Fibroblast of villous mesenchyme (primary cell): ENCODE results near the gene FAM171A2. TPM values are rescaled to one million over a fixed set of nuclear protein-coding genes. Genes with fewer than 3 reads are reported as not detected.
"Not testable (repeated sequence)": the region's sequence is repeated elsewhere in the genome, so short reads cannot be mapped to it uniquely, and the experiment has no call there.

ENCODE experiments used
- DNase-seq: peaks from one replicate; pipeline ENCODE4 v3.0.0-alpha.2; 2010; ENCODE audit warnings: low read depth
- H3K4me3 ChIP-seq: 2 replicates; pipeline ENCODE4 v1.5.1; 2011; ENCODE audit warnings: low read depth, mild to moderate bottlenecking, low read length
- total RNA-seq: library from RNA; depleted of rRNA; stranded (reverse); fragments of >200 nt; gene quantifications from 2 replicates; pipeline ENCODE4 v1.2.3, GENCODE V29; 2012
- TF ChIP-seq, protein P1 (sequence below): IDR thresholded peaks from 2 replicates; pipeline ENCODE4 v1.5.1; 2012; ENCODE audit warnings: low read depth, mild to moderate bottlenecking, low read length; ENCODE audit not compliant: insufficient read depth

FAM171A2 gene
- total RNA-seq, 1 donor: 0.86 TPM

DNA sequence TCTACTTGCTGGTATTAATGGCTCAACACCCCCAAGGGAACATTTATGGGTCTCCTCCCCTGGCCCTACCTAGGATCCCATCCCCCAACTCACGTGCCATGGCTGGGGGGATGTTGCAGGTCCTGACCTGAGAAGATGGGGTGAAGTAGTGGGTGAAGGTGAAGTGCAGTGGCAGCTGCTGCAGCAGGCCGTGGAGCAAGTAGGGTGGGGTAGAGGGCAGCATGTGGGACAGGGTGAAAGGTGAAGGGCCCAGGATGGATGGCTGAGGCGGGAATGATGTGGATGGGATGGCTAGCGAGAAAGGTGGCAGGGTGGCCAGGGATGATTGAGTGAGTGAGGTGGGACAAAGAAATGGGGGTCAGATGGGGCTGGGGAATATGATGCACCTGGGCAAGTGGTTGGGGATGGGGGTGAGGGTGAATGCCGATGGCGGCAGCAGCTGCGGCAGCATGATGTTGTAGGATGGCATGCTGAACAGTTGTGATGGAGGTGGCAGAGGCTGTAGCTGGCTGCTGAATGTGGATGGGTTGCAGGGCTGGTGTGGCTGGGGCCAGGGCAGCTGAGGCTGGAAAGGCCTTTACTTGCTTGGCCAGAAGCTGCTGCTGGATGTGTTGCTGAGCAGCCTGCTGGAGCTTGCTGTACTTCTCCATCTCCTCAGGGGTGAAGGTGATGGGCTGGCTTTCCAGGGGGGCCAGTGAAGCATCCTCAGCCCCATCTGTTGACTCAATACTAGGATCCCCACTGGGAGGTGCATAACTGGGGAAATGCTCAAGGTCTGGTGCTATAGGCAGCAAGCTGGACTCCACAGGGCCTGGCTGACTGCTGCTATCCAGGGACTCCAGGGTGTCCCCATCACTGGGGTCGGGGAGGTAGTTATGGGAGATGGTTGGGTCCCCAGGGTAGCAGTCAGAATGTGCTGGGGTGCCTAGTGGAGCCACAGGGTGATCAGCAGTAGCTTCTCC lies 34.1 kb upstream of the FAM171A2 start:
- TF ChIP-seq, protein P1, sequence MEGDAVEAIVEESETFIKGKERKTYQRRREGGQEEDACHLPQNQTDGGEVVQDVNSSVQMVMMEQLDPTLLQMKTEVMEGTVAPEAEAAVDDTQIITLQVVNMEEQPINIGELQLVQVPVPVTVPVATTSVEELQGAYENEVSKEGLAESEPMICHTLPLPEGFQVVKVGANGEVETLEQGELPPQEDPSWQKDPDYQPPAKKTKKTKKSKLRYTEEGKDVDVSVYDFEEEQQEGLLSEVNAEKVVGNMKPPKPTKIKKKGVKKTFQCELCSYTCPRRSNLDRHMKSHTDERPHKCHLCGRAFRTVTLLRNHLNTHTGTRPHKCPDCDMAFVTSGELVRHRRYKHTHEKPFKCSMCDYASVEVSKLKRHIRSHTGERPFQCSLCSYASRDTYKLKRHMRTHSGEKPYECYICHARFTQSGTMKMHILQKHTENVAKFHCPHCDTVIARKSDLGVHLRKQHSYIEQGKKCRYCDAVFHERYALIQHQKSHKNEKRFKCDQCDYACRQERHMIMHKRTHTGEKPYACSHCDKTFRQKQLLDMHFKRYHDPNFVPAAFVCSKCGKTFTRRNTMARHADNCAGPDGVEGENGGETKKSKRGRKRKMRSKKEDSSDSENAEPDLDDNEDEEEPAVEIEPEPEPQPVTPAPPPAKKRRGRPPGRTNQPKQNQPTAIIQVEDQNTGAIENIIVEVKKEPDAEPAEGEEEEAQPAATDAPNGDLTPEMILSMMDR: no peak

DNA sequence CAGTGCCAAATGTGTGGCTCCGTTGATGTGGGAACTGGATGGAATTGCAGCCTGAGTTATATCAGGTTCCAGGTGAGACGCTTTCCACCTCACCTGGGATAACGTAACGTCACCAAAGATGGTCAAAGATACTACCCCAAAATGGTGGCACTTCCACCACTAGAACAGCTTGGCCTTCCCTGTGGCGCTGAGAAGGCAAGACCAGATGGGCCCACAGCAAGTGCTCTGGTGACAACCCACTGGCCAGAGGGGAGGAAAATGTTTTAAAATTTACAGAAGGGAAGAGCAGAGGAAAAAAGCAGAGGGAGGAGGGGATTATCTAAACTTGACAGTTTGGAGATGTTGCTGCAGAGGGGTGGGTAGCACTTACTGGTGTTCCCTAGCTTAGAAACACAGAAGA lies 33.3 kb upstream of the FAM171A2 start:
- DNase-seq: no peak
- TF ChIP-seq, protein P1: no peak
- H3K4me3 ChIP-seq: no peak overlapping the region

More for the DNA sequence above, 34.1 kb upstream of the FAM171A2 start:
- no peak overlapping the region for H3K4me3 ChIP-seq
- no peak for DNase-seq

- H3K4me3 ChIP-seq: no peak overlapping the region
- TF ChIP-seq, protein P1: no peak
- DNase-seq: no peak
Measured at GRCh38 chr17:44394833-44395232, 31.2 kb upstream of the FAM171A2 start.

DNA sequence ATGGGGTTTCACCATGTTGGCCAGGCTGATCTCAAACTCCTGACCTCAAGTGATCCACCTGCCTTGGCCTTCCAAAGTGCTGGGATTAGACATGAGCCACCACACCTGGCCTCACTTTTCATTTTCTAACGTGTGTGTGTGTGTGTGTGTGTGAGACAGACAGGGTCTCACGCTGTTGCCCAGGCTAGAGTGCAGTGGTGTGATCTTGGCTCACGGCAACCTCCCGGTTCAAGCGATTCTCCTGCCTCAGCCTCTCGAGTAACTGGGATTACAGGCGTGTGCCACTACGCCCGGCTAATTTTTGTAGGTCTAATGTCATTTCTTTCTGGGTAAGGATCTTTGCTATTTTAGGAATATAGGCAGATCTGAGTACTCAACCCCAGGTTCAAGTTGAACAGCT lies 30.5 kb upstream of the FAM171A2 start:
- not testable (repeated sequence) for H3K4me3 ChIP-seq, DNase-seq

DNA sequence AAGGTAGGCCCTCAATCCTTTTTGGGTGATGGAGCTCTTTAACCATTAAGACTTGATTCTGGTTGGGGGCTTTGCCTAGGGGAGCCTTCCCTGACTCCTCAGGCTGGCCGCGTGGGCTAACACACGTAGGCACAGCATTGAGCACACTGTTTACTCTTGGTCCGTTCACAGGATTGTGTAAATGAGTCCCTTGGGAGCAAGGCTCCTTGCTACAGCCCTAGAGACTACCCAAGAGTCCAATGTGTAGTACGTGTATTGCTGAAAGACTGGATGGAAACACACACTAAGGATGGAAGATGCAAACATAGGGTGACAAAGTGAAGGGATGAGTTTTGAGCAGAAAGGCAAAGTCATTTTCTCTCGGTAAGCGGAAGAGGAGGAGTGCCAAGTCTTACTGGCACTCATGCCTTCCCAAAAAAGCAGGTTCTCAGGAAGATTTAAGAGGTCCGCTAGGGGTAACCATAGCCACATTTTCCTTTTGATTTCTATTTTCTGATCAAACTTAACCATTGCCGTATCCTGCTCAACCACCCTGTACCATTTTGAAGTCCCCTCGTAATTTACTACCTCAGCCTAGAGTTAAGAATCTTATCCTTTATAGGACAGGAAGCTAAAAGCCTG lies 26.7 kb upstream of the FAM171A2 start:
- TF ChIP-seq, protein P1: no peak
- no peak for DNase-seq
- no peak overlapping the region for H3K4me3 ChIP-seq

- TF ChIP-seq, protein P1: no peak
- H3K4me3 ChIP-seq: no peak overlapping the region
- DNase-seq: no peak
Measured at GRCh38 chr17:44389723-44390202, 26.1 kb upstream of the FAM171A2 start.

GRCh38 chr17:44389281-44389680 lies 25.6 kb upstream of the FAM171A2 start, which contains the start of gene ITGA2B:
TSS of gene ITGA2B (minus strand) at chr17:44389649. CDS start at chr17:44389473, 176 bp downstream.
- TF ChIP-seq, protein P1: no peak
- no peak within 1 kb of the TSS for H3K4me3 ChIP-seq
- no peak for DNase-seq
